Measurements from ENCODE around the gene GSTP1.

GRCh38 chr11:67548555-67549110 is 35.0 kb upstream of the GSTP1 start:
- TF ChIP-seq POLR2AphosphoS5 (IDR thresholded peaks at IDR 0.05; ENCODE audit: low read depth, low read length) (no peak), CTCF (IDR thresholded peaks at IDR 0.05 in 2 of 3, conservative IDR thresholded peaks at IDR 0.05 in 1 of 3; ENCODE audit: borderline replicate concordance in 1 of 3, insufficient read depth in 1 of 3, low read depth in 2 of 3, low read length in 2 of 3) (no peak), TCF7L2 (IDR thresholded peaks at IDR 0.05; ENCODE audit: borderline replicate concordance, extremely low read depth, insufficient read depth, insufficient read length) (no peak), ZFX (IDR thresholded peaks at IDR 0.05) (no peak), EZH2 (IDR thresholded peaks at IDR 0.05) (no peak), RAD21 (IDR thresholded peaks at IDR 0.05; ENCODE audit: low read depth) (no peak), EZH2phosphoT487 (IDR thresholded peaks at IDR 0.05; ENCODE audit: borderline replicate concordance) (no peak), ATF3 (IDR thresholded peaks at IDR 0.05) (no peak), FOSL1 (IDR thresholded peaks at IDR 0.05; ENCODE audit: low read depth) (no peak), POLR2A (IDR thresholded peaks at IDR 0.05; ENCODE audit: borderline replicate concordance, extremely low read depth, insufficient read depth, insufficient read length) (no peak), SIN3A (IDR thresholded peaks at IDR 0.05; ENCODE audit: low read depth) (no peak), REST (IDR thresholded peaks at IDR 0.05; ENCODE audit: low read depth) (no peak), YY1 (IDR thresholded peaks at IDR 0.05; ENCODE audit: extremely low read depth, insufficient replicate concordance, low read depth, low read length) (no peak), ELF1 (IDR thresholded peaks at IDR 0.05; ENCODE audit: borderline replicate concordance, low read depth) (no peak)

Data from HCT116 (cell line).